ENCODE results near the gene HSPA14. TPM values are rescaled to one million over a fixed set of nuclear protein-coding genes. Genes with fewer than 3 reads are reported as not detected.

The HSPA14 gene
- total and polyA plus RNA-seq, 10 of the 15 experiments (the other 5 are each of a cell fraction or from before 2014, with no cell fraction given), result 26.6 to 56.1 (median 34.3) TPM

DNA sequence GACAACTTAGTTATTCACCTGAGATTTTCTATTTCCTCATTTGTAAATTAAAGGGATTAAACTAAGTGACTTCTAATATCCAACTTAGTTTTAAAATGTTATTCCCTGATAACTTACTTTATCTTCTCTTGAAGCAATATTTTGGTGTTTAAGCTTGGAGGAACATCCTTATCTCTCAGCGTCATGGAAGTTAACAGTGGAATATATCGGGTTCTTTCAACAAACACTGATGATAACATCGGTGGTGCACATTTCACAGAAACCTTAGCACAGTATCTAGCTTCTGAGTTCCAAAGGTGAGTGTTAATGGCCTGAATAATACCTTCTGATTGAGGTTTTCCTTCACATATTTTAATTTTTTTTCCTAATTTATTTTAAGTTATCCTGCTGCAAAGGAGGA is 14.1 kb downstream of the HSPA14 start (continued):
- TF ChIP-seq, protein P1, sequence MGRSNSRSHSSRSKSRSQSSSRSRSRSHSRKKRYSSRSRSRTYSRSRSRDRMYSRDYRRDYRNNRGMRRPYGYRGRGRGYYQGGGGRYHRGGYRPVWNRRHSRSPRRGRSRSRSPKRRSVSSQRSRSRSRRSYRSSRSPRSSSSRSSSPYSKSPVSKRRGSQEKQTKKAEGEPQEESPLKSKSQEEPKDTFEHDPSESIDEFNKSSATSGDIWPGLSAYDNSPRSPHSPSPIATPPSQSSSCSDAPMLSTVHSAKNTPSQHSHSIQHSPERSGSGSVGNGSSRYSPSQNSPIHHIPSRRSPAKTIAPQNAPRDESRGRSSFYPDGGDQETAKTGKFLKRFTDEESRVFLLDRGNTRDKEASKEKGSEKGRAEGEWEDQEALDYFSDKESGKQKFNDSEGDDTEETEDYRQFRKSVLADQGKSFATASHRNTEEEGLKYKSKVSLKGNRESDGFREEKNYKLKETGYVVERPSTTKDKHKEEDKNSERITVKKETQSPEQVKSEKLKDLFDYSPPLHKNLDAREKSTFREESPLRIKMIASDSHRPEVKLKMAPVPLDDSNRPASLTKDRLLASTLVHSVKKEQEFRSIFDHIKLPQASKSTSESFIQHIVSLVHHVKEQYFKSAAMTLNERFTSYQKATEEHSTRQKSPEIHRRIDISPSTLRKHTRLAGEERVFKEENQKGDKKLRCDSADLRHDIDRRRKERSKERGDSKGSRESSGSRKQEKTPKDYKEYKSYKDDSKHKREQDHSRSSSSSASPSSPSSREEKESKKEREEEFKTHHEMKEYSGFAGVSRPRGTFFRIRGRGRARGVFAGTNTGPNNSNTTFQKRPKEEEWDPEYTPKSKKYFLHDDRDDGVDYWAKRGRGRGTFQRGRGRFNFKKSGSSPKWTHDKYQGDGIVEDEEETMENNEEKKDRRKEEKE (IDR thresholded peaks at IDR 0.05), result no peak
- TF ChIP-seq MEF2A (IDR thresholded peaks at IDR 0.05; ENCODE audit: insufficient read depth, low read depth, low read length), result no peak
- TF ChIP-seq SUZ12 (IDR thresholded peaks at IDR 0.05; ENCODE audit: unreplicated experiment), result no peak
- TF ChIP-seq TBL1XR1 (IDR thresholded peaks at IDR 0.05; ENCODE audit: low read depth, low read length), result no peak
- no peak for TF ChIP-seq CBX3 (IDR thresholded peaks at IDR 0.05; ENCODE audit: borderline replicate concordance, low read depth)
- TF ChIP-seq ZNF207 (IDR thresholded peaks at IDR 0.05; ENCODE audit: borderline replicate concordance), result no peak
- TF ChIP-seq CHD4 (IDR thresholded peaks at IDR 0.05), result no peak
- no peak for TF ChIP-seq SREBF1 (IDR thresholded peaks at IDR 0.05; ENCODE audit: low read length)
- no peak for TF ChIP-seq ZZZ3 (IDR thresholded peaks at IDR 0.05; ENCODE audit: control insufficient read depth, insufficient read length, low read depth)
- no peak for TF ChIP-seq EP300 (IDR thresholded peaks at IDR 0.05; ENCODE audit: borderline replicate concordance in 1 of 2, control insufficient read depth in 1 of 2, low read depth in 2 of 2, low read length in 2 of 2)
- no peak for TF ChIP-seq GABPA (IDR thresholded peaks at IDR 0.05; ENCODE audit: low read depth)
- TF ChIP-seq, protein P2, sequence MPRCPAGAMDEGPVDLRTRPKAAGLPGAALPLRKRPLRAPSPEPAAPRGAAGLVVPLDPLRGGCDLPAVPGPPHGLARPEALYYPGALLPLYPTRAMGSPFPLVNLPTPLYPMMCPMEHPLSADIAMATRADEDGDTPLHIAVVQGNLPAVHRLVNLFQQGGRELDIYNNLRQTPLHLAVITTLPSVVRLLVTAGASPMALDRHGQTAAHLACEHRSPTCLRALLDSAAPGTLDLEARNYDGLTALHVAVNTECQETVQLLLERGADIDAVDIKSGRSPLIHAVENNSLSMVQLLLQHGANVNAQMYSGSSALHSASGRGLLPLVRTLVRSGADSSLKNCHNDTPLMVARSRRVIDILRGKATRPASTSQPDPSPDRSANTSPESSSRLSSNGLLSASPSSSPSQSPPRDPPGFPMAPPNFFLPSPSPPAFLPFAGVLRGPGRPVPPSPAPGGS (IDR thresholded peaks at IDR 0.05; ENCODE audit: borderline replicate concordance, insufficient read depth, low read depth, low read length, poor library complexity, severe bottlenecking), result no peak

All from GM12878 (cell line).